Measurements from ENCODE around the gene NUBP1. TPM values are rescaled to one million over a fixed set of nuclear protein-coding genes. Genes with fewer than 3 reads are reported as not detected.
A peak's percentile ranks its signal among the peaks of the same experiment; 100 is the strongest.

Gene NUBP1
- total and polyA plus RNA-seq, 9 of the 15 experiments (the other 6 are each of a cell fraction or from before 2014, with no cell fraction given): 17.2 to 55.1 (median 35.6) TPM

- TF ChIP-seq PBX2 (CRISPR knock-in tag; IDR thresholded peaks at IDR 0.05; ENCODE audit: low read depth) (no peak), PBX2 (tag; conservative IDR thresholded peaks at IDR 0.05; ENCODE audit: low read depth) (peak; percentile 85), ZNF766 (CRISPR knock-in tag; conservative IDR thresholded peaks at IDR 0.05) (no peak), TAL1 (IDR thresholded peaks at IDR 0.05) (peak; percentile 31), SRSF3 (IDR thresholded peaks at IDR 0.05; ENCODE audit: insufficient read depth, low read length) (no peak), PHF20 (IDR thresholded peaks at IDR 0.05; ENCODE audit: partially characterized antibody) (peak; percentile 66), SMARCA5 (IDR thresholded peaks at IDR 0.05) (peak; percentile 82; the same call in 1 of the 2 replicates), HDAC1 (IDR thresholded peaks at IDR 0.05) (peak in 1 of 2 experiments; percentile 54; a peak in 1 of 4 replicates), ZMIZ1 (IDR thresholded peaks at IDR 0.05; ENCODE audit: low read depth in 2 of 2, low read length in 2 of 2) (no peak), LCOR (CRISPR knock-in tag; IDR thresholded peaks at IDR 0.05) (peak; percentile 80; the same call in 1 of the 2 replicates), ARID1B (IDR thresholded peaks at IDR 0.05) (peak; percentile 83)
- TF ChIP-seq, protein P1, sequence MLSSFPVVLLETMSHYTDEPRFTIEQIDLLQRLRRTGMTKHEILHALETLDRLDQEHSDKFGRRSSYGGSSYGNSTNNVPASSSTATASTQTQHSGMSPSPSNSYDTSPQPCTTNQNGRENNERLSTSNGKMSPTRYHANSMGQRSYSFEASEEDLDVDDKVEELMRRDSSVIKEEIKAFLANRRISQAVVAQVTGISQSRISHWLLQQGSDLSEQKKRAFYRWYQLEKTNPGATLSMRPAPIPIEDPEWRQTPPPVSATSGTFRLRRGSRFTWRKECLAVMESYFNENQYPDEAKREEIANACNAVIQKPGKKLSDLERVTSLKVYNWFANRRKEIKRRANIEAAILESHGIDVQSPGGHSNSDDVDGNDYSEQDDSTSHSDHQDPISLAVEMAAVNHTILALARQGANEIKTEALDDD (IDR thresholded peaks at IDR 0.05): peak; percentile 91
- TF ChIP-seq, protein P2, sequence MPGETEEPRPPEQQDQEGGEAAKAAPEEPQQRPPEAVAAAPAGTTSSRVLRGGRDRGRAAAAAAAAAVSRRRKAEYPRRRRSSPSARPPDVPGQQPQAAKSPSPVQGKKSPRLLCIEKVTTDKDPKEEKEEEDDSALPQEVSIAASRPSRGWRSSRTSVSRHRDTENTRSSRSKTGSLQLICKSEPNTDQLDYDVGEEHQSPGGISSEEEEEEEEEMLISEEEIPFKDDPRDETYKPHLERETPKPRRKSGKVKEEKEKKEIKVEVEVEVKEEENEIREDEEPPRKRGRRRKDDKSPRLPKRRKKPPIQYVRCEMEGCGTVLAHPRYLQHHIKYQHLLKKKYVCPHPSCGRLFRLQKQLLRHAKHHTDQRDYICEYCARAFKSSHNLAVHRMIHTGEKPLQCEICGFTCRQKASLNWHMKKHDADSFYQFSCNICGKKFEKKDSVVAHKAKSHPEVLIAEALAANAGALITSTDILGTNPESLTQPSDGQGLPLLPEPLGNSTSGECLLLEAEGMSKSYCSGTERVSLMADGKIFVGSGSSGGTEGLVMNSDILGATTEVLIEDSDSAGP (CRISPR knock-in tag; IDR thresholded peaks at IDR 0.05): no peak
- TF ChIP-seq, protein P3, sequence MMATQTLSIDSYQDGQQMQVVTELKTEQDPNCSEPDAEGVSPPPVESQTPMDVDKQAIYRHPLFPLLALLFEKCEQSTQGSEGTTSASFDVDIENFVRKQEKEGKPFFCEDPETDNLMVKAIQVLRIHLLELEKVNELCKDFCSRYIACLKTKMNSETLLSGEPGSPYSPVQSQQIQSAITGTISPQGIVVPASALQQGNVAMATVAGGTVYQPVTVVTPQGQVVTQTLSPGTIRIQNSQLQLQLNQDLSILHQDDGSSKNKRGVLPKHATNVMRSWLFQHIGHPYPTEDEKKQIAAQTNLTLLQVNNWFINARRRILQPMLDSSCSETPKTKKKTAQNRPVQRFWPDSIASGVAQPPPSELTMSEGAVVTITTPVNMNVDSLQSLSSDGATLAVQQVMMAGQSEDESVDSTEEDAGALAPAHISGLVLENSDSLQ (IDR thresholded peaks at IDR 0.05): peak; percentile 96
- TF ChIP-seq, protein P4, sequence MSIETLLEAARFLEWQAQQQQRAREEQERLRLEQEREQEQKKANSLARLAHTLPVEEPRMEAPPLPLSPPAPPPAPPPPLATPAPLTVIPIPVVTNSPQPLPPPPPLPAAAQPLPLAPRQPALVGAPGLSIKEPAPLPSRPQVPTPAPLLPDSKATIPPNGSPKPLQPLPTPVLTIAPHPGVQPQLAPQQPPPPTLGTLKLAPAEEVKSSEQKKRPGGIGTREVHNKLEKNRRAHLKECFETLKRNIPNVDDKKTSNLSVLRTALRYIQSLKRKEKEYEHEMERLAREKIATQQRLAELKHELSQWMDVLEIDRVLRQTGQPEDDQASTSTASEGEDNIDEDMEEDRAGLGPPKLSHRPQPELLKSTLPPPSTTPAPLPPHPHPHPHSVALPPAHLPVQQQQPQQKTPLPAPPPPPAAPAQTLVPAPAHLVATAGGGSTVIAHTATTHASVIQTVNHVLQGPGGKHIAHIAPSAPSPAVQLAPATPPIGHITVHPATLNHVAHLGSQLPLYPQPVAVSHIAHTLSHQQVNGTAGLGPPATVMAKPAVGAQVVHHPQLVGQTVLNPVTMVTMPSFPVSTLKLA (conservative IDR thresholded peaks at IDR 0.05): peak in 1 of 2 experiments; percentile 21; a peak in 1 of 4 replicates
Measured at GRCh38 chr16:10738231-10739077, 5.2 kb upstream of the NUBP1 start (continued).

All from K562 (cell line).